Karpas-422 (cell line): ENCODE results near the gene MVD. TPM values are rescaled to one million over a fixed set of nuclear protein-coding genes. Genes with fewer than 3 reads are reported as not detected.
A peak's percentile ranks its signal among the peaks of the same experiment; 100 is the strongest.

Source experiments
- DNase-seq: peaks from one replicate; pipeline ENCODE4 v3.0.0-alpha.2; 2015
- H2AFZ ChIP-seq: fragments of 200-600 bp; sonication (generic); 2 replicates; pipeline ENCODE4 v1.6.1; 2014; ENCODE audit warnings: antibody characterized with exemption, low read length, mixed read lengths
- H3K27ac ChIP-seq: fragments of 200-600 bp; sonication (generic); 2 replicates; pipeline ENCODE4 v1.5.1; 2014; ENCODE audit warnings: mild to moderate bottlenecking, low read length, moderate library complexity
- H3K27me3 ChIP-seq: fragments of 200-600 bp; sonication (generic); 2 replicates; pipeline ENCODE4 v1.6.1; 2014; ENCODE audit warnings: low read length, mixed read lengths
- H3K36me3 ChIP-seq: fragments of 200-600 bp; sonication (generic); 2 replicates; pipeline ENCODE4 v1.6.1; 2014; ENCODE audit warnings: low read length, mixed read lengths; ENCODE audit not compliant: insufficient read depth
- H3K4me1 ChIP-seq: fragments of 200-600 bp; sonication (generic); 2 replicates; pipeline ENCODE4 v1.6.1; 2014; ENCODE audit warnings: mild to moderate bottlenecking, low read length, mixed read lengths
- H3K4me2 ChIP-seq: fragments of 200-600 bp; sonication (generic); 2 replicates; pipeline ENCODE4 v1.6.1; 2014; ENCODE audit warnings: low read length, low read depth, mild to moderate bottlenecking; ENCODE audit not compliant: poor library complexity, severe bottlenecking
- H3K4me3 ChIP-seq: fragments of 200-600 bp; sonication (generic); 2 replicates; pipeline ENCODE4 v1.5.1; 2014; ENCODE audit warnings: mild to moderate bottlenecking, antibody characterized with exemption, low read length, mixed read lengths
- H3K79me2 ChIP-seq: fragments of 200-600 bp; sonication (generic); 2 replicates; pipeline ENCODE4 v1.6.1; 2014; ENCODE audit warnings: mild to moderate bottlenecking, low read length, mixed read lengths
- H3K9ac ChIP-seq: fragments of 200-600 bp; sonication (generic); 2 replicates; pipeline ENCODE4 v1.6.0; 2014; ENCODE audit warnings: low read length
- H3K9me2 ChIP-seq: fragments of 200-600 bp; sonication (generic), shearing (Covaris generic); replicated peaks from 2 replicates; pipeline ENCODE4 v1.6.0; 2014; ENCODE audit warnings: mild to moderate bottlenecking, low read length, moderate library complexity; ENCODE audit not compliant: insufficient read depth
- H3K9me3 ChIP-seq: fragments of 300-700, 200-600 bp; sonication (generic); 2 replicates; pipeline ENCODE4 v1.6.1; 2014; ENCODE audit warnings: low read length, mixed read lengths
- H4K20me1 ChIP-seq: fragments of 200-600 bp; sonication (generic); 2 replicates; pipeline ENCODE4 v1.6.1; 2014; ENCODE audit warnings: mild to moderate bottlenecking, antibody characterized with exemption, low read length, low read depth; ENCODE audit not compliant: insufficient read depth
- total RNA-seq: library from RNA; depleted of rRNA; stranded (reverse); fragments of >200 nt; shearing (Covaris generic); gene quantifications from 2 replicates; pipeline ENCODE4 v1.2.3, GENCODE V29; 2014; ENCODE audit warnings: low replicate concordance; rRNA removed

MVD gene
- total RNA-seq: 35.0 and 82.2 TPM in 2 replicates

GRCh38 chr16:88662843-88663606 is at the start of gene MVD:
Gene MVD, minus strand, starts transcription at chr16:88663091. Its CDS starts 11 bp downstream, at chr16:88663080.
- Histone ChIP-seq H3K9me2 (no peaks in the 10 kb centered on the region), H3K36me3 (no peaks in the 10 kb centered on the region), H3K79me2 (peaks cover 47% of the 10 kb centered on the region), H3K4me1 (peaks cover 33% of the 10 kb centered on the region), H3K27me3 (no peaks in the 10 kb centered on the region), H3K27ac (peak within 1 kb of the TSS; percentile 81), H3K9me3 (no peaks in the 10 kb centered on the region), H3K9ac (peak within 1 kb of the TSS; percentile 93), H2AFZ (peak within 1 kb of the TSS; percentile 74; the same call in 1 of the 2 replicates), H3K4me2 (peak within 1 kb of the TSS; percentile 88), H4K20me1 (peaks cover 4% of the 10 kb centered on the region; the same call in 1 of the 2 replicates), H3K4me3 (peak within 1 kb of the TSS; percentile 89)
- peak; percentile 99 for DNase-seq

- no peak overlapping the region for H2AFZ ChIP-seq
- no peaks in the 10 kb centered on the region for H4K20me1 ChIP-seq
- H3K79me2 ChIP-seq: peaks cover 13% of the 10 kb centered on the region
- no peaks in the 10 kb centered on the region for H3K36me3 ChIP-seq
- H3K4me2 ChIP-seq: no peak overlapping the region
- H3K27ac ChIP-seq: no peak overlapping the region
- no peaks in the 10 kb centered on the region for H3K9me2 ChIP-seq
- DNase-seq: no peak
- H3K4me1 ChIP-seq: peaks cover 2% of the 10 kb centered on the region
- no peaks in the 10 kb centered on the region for H3K9me3 ChIP-seq
- no peaks in the 10 kb centered on the region for H3K27me3 ChIP-seq
- H3K4me3 ChIP-seq: no peak overlapping the region
- H3K9ac ChIP-seq: no peak overlapping the region
These were observed 49.6 kb upstream of the MVD start for GRCh38 chr16:88712362-88712979.

GRCh38 chr16:88711750-88712340 is 49.0 kb upstream of the MVD start:
- H3K27ac ChIP-seq: no peak overlapping the region
- H3K9ac ChIP-seq: no peak overlapping the region
- peaks cover 19% of the 10 kb centered on the region for H3K79me2 ChIP-seq
- H3K4me2 ChIP-seq: no peak overlapping the region
- H3K36me3 ChIP-seq: no peaks in the 10 kb centered on the region
- DNase-seq: no peak
- H3K9me2 ChIP-seq: no peaks in the 10 kb centered on the region
- H3K4me1 ChIP-seq: peaks cover 7% of the 10 kb centered on the region
- no peaks in the 10 kb centered on the region for H4K20me1 ChIP-seq
- no peaks in the 10 kb centered on the region for H3K27me3 ChIP-seq
- H3K4me3 ChIP-seq: no peak overlapping the region
- H3K9me3 ChIP-seq: no peaks in the 10 kb centered on the region
- H2AFZ ChIP-seq: no peak overlapping the region

GRCh38 chr16:88710556-88710955 is 47.7 kb upstream of the MVD start:
- peaks cover 24% of the 10 kb centered on the region for H3K79me2 ChIP-seq
- H3K4me2 ChIP-seq: no peak overlapping the region
- no peaks in the 10 kb centered on the region for H3K9me2 ChIP-seq
- H3K9ac ChIP-seq: no peak overlapping the region
- H3K4me1 ChIP-seq: peaks cover 8% of the 10 kb centered on the region
- no peaks in the 10 kb centered on the region for H4K20me1 ChIP-seq
- no peak overlapping the region for H3K27ac ChIP-seq
- H3K4me3 ChIP-seq: no peak overlapping the region
- H3K27me3 ChIP-seq: no peaks in the 10 kb centered on the region
- no peak overlapping the region for H2AFZ ChIP-seq
- no peaks in the 10 kb centered on the region for H3K9me3 ChIP-seq
- no peak for DNase-seq
- H3K36me3 ChIP-seq: no peaks in the 10 kb centered on the region

GRCh38 chr16:88706965-88707826 is 44.3 kb upstream of the MVD start:
- peak overlapping the region; percentile 84 for H3K4me3 ChIP-seq
- H3K27ac ChIP-seq: no peak overlapping the region
- H3K4me2 ChIP-seq: peak overlapping the region; percentile 98
- H4K20me1 ChIP-seq: peaks cover 21% of the 10 kb centered on the region; the same call in 1 of the 2 replicates
- no peaks in the 10 kb centered on the region for H3K27me3 ChIP-seq
- H3K9ac ChIP-seq: peak overlapping the region; percentile 83
- H3K4me1 ChIP-seq: peaks cover 29% of the 10 kb centered on the region
- no peaks in the 10 kb centered on the region for H3K36me3 ChIP-seq
- peak; percentile 55 for DNase-seq
- H3K9me3 ChIP-seq: no peaks in the 10 kb centered on the region
- H3K79me2 ChIP-seq: peaks cover 24% of the 10 kb centered on the region
- H3K9me2 ChIP-seq: no peaks in the 10 kb centered on the region
- no peak overlapping the region; the same call in 1 of the 2 replicates for H2AFZ ChIP-seq

- Histone ChIP-seq H3K9me2 (no peaks in the 10 kb centered on the region), H3K4me3 (peak within 1 kb of the TSS; percentile 84), H3K9me3 (no peaks in the 10 kb centered on the region), H3K79me2 (peaks cover 27% of the 10 kb centered on the region), H3K9ac (peak within 1 kb of the TSS; percentile 83), H3K4me2 (peak within 1 kb of the TSS; percentile 98), H2AFZ (no peak within 1 kb of the TSS; the same call in 1 of the 2 replicates), H3K4me1 (peaks cover 37% of the 10 kb centered on the region), H4K20me1 (peaks cover 21% of the 10 kb centered on the region; the same call in 1 of the 2 replicates), H3K27ac (no peak within 1 kb of the TSS), H3K36me3 (no peaks in the 10 kb centered on the region), H3K27me3 (no peaks in the 10 kb centered on the region)
- DNase-seq: peak; percentile 96
These were observed 43.5 kb upstream of the MVD start, which contains the start of the genes CTU2 and RNF166 for GRCh38 chr16:88706229-88706964. Gene CTU2, plus strand, starts transcription at chr16:88706503. Its CDS starts 28 bp downstream, at chr16:88706531. Gene RNF166, minus strand, starts transcription at chr16:88706408. Its CDS starts 83 bp downstream, at chr16:88706325.

- H2AFZ ChIP-seq: no peak overlapping the region
These were observed 42.9 kb upstream of the MVD start for GRCh38 chr16:88705801-88706228.

More at GRCh38 chr16:88705801-88706228, 42.9 kb upstream of the MVD start:
- Histone ChIP-seq H3K27me3 (no peaks in the 10 kb centered on the region), H3K4me1 (peaks cover 43% of the 10 kb centered on the region), H3K27ac (no peak overlapping the region), H3K79me2 (peaks cover 29% of the 10 kb centered on the region), H3K36me3 (no peaks in the 10 kb centered on the region), H3K4me3 (peak overlapping the region; percentile 84), H3K9ac (peak overlapping the region; percentile 83), H3K9me2 (no peaks in the 10 kb centered on the region), H4K20me1 (peaks cover 21% of the 10 kb centered on the region; the same call in 1 of the 2 replicates), H3K9me3 (no peaks in the 10 kb centered on the region), H3K4me2 (peak overlapping the region; percentile 98)
- peak; percentile 54 for DNase-seq
